ACHN (cell line): ENCODE results near the gene CCRL2.
"Not testable (repeated sequence)": the region's sequence is repeated elsewhere in the genome, so short reads cannot be mapped to it uniquely, and the experiment has no call there.

Experiments
- DNase-seq: peaks from one replicate; pipeline ENCODE4 v3.0.0-alpha.2; 2015
- in situ Hi-C: cut with HindIII; loops from 2 replicates; pipeline ENCODE4 v1.10.0; 2017; ENCODE audit warnings: low sequenced_read_pairs, low pct_ligation_motif_present, low pct_unique_long_range_greater_than_20kb

The CCRL2 gene

DNA sequence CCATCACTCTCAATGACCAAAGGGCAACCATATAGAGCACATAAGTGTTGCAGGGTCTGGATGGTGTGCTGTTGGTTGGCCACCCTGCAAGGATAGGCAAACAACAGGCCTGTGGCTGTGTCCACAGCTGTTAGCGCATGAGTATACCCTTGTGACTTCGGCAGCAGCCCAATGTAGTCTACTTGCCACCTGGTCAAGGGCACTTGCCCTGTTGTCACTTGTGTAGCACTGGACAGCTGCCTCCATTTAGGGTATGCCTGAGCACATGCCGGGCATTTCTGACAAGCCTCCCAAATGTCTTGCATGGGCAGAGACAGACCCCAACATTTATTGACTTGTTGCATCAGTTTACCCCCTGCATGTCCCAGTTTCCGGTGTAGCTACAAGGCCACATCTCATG lies 12.8 kb downstream of the CCRL2 start:
- in situ Hi-C loops: no loop called here
- no peak for DNase-seq

DNA sequence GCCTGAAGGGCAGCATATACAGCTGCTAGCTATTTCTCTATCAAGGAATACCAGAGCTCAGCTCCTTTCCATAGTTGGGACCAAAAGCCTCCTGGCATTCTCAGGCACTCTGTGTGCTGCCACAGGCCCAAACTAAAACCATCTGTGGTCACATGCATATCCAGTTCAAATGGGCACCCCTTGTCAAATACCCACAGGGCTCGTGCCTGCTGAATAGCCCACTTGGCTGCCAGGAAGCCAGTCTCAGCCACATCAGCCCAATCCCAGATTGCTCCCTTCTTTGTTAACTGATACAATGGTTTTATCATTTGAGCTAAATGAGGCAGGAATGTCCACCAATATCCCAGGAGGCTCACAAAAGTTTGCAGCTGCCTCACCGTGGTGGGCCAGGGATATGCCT lies 13.9 kb downstream of the CCRL2 start:
- in situ Hi-C loops: no loop called here
- no peak for DNase-seq

DNA sequence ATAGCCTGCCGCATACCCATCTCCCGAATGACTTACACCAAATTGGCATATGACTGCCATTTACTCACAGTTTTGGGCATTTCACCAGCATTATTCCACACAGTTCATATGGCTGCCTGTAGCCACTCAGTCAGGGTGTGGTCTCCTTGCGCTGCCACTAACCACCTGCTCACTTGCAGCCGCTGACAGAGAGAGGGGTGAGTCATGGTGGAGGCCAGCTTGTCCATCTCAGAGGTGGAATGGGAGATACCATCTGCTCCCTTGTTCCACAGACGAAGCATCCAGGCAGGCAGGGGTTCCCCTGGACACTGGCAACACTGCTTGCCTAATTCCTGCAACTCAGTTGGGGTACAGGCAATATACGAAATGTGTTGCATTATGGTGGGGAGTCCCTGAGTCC lies 15.6 kb downstream of the CCRL2 start:
- in situ Hi-C loops: no loop called here
- DNase-seq: no peak

DNA sequence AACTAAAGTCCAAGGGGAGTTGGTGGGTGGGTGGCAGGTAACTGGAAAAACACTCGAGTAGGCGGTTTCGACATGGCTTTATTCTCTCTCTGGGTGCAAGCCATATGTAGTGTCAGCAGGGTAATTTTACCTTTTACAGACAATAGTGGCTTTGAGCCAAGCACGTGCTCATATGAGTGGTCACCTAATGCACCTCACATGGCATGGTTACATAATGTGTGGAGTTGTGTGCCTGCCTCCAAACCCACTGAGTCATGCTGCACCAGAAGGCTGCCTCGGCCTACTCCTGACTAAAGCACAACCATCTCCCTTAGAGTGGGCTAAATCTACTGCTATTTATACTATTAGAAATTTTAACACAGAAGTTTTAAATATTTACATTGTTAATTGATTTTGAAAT lies 16.5 kb downstream of the CCRL2 start:
- in situ Hi-C loops: no loop called here
- DNase-seq: no peak

DNA sequence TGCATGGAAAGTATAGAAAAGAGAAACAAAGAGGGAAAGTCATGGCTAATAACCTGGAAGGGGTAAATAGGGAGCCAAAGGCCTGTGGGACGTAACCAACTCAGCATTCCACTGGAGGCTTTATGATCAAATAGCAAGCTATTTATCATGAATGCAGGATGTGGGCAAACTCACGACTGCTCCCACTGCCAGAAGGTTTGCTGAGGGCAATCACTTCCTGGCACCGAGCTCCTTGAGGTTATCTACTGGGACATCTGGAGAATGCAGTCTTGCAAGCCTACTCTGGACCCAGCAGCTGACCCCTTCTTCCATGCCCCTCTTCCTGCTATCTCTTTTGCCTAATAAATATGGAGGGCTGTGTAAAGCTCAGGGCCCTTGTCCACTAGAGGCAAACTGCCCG lies 19.4 kb downstream of the CCRL2 start:
- DNase-seq, in situ Hi-C loops: not testable (repeated sequence)

DNA sequence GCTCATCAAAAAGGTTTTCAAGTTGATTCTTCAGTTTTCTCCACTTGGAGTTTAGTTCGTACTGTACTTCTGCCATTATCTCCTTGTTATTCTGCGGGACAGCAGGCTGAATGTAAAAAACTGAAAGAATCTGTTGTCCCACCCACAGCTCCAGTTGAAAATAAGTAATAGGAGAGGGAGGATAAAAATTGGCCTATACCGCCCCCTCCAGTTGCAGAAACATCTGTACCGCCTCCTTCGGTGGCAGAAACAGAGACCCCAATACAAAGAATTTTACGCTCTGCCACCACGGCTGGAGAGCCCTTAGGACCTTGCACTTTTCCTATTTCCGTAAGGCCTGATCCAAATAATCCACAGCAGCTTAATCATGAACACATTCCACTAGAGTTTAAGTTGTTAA lies 20.3 kb downstream of the CCRL2 start:
- DNase-seq, in situ Hi-C loops: not testable (repeated sequence)

DNA sequence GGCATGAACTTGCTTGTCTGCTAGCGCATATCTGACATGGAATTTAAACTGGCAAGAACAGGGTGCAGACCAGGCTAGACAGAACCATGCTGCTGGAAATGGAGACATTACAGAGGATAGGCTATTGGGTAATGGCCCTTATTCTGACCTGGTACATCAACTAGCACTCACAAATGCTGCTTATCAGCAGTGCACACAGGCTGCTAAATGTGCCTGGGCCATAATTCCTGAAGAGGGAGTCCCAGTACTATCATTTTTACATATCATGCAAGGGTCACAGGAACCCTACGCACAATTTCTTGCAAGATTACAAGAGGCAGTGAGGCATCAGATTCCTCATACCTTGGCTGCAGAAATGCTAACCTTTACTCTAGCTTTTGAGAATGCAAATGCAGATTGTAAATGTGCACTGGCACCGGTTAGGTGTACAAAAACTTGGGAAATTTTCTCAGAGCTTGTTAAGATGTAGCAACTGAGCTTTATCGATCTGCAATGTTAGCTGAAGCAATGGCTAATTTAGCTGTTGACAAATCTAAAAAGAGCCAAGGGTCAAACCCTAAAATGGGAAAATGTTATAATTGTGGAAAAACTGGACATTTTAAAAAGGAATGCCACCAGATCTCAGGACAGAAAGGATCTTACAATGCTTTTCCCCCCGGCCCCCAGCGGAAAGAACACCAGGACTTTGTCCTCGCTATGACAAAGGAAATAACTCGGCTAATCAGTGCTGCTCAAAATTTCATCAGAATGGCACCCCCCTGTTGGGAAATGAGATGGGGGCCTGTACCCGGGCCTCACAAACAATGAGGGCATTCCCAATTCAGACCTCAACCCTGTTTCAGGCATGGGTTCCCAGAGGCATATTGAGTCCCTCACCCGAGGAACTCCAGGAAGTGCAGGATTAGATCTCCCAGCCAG lies 21.1 kb downstream of the CCRL2 start:
- no peak for DNase-seq
- in situ Hi-C loops: no loop called here

DNA sequence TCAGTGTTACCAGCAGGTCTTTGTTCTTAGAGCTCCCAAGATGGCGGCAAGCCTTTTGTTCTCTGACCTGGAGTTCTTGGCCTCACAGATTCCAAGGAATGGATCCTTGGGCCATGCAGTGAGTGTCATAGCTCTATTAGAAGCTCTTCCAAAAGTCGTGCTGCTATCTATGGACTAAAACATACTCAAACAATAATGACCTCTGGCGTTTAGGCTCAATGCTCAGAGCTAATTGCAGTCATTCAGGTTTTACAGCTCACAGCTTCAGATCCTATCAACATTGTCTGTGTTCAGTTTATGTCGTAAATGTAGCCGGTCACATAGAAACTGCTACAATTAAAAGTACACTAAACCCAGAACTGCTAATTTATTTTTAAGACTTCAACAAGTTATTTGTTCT lies 22.2 kb downstream of the CCRL2 start:
- no peak for DNase-seq
- in situ Hi-C loops: no loop called here

DNA sequence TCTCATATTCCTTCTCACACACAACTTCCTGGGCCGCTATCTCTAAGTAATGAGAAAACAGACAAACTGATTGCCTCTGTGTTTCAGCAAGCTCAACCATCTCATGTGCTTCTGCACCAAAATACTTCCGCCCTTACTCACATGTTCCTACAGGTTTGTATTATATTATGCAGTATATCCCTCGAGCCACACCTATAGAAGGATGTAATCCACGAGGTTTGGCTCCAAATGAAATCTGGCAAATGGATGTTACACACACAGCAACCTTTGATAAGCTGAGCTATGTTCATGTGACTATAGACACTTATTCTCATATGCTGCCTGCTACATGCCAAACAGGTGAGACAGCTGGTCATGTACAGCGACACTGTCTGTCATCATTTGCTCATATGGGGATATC lies 22.6 kb downstream of the CCRL2 start:
- no peak for DNase-seq
- in situ Hi-C loops: no loop called here

DNA sequence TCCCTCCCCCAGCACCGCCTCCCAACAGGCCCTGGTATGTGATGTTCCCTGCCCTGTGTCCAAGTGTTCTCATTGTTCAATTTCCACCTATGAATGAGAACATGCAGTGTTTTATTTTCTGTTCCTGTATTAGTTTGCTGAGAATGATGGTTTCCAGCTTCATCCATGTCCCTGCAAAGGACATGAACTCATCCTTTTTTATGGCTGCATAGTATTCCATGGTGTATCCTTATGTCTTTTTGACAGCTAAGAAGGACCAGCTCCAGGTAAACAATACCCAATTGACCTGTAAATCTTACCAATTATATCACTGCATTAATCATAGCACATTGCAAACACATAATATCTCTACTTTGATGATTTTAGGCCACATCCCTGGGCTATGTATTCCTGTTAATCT lies 23.8 kb downstream of the CCRL2 start:
- in situ Hi-C loops, DNase-seq: not testable (repeated sequence)

DNA sequence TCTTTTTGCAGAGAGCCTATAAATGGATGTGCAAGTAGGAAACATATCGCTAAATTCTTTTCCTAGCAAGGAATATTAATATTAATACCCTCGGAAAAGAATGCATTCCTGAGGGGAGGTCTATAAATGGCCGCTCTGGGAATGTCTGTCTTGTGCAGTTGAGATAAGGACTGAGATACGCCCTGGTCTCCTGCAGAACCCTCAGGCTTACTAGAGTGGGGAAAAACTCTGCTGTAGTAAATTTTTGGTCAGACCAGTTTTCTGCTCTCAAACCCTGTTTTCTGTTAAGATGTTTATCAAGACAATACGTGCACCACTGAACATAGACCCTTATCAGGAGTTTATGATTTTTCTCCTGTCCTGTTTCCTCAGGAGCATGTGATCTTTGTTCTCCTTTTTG lies 24.8 kb downstream of the CCRL2 start:
- in situ Hi-C loops, DNase-seq: not testable (repeated sequence)

DNA sequence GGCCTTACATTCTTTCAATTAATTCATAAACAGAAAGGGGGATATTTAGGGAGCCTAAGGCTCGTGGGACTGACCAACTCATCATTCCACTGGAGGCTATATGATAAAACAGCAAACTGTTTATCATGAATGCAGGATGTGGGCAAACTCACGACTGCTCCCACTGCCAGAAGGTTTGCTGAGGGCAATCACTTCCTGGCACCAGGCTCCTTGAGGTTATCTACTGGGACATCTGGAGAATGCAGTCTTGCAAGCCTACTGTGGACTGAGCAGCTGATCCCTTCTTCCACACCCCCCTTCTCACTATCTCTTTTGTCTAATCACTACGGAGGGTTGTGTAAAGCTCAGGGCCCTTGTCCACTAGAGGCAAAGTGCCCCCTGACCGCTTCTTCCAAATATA lies 26.1 kb downstream of the CCRL2 start:
- DNase-seq, in situ Hi-C loops: not testable (repeated sequence)

DNA sequence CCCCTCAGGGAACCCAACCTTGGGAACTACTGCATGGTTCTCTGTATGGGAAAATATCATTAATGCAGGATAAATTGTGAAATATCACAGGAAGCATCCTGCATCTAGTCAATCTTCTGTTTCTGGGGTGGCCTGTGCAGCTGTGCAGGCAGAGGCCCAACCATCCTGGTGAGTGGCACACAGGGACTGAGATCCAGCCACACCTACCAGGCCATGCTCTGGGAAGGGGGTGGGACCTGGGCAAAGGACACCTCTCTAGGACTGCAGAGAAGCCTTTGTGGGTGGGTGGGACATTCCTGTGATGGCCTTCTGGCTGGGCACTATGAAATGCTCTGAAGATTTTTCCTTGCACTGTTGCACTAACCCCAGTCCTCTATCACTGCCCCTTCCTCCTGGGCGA lies 26.8 kb downstream of the CCRL2 start:
- no peak for DNase-seq
- in situ Hi-C loops: no loop called here

DNA sequence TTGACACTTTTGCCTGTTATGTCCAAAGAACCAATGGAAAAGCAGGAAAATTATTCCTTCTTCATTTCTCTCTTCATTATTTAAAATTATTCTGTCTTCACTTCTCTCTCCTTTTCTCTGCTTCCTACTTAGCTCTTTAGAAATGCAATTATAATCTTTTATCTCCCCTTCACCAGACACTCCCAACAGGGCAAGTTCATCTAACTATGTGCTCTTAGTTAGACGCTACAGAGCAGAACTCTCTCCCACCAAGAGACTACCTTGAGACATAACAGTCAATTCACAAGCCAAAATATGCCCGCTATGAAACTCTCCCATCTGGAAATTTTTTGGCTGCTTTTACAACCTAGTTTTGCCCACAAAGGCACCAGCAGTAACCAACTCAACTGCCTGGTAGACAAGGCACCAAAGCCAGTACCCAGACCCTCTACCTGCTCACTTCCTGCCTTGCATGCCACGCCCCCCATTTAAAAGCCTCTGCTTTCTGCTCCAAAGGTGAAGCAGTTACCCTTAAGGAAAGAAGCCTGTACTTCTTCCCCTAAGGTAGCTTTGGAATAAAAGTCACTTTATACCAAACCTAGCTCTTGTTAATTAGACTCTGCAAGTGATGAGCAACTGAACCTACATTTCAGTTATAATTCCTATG lies 28.1 kb downstream of the CCRL2 start:
- no peak for DNase-seq
- in situ Hi-C loops: no loop called here

DNA sequence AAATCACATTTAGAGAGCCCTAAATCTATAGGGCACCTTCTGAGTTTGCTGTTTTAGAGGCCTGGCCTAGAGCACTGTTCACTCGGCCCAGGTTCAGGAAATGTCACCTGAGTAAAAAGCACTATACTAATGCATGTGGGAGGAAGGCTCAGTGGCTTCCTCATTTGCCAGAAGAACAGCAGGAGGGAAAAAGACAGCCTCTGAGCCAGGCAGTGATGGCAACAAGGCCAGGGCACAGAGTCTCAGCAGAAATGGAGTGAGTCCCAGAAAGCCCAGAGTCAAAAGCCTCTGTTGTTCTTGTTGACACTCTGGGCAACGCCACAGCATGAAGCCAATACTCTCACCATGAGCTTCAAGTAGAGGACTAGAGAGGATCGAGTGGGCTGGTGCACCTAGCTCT lies 31.8 kb downstream of the CCRL2 start:
- DNase-seq: no peak
- in situ Hi-C loops: no loop called here

DNA sequence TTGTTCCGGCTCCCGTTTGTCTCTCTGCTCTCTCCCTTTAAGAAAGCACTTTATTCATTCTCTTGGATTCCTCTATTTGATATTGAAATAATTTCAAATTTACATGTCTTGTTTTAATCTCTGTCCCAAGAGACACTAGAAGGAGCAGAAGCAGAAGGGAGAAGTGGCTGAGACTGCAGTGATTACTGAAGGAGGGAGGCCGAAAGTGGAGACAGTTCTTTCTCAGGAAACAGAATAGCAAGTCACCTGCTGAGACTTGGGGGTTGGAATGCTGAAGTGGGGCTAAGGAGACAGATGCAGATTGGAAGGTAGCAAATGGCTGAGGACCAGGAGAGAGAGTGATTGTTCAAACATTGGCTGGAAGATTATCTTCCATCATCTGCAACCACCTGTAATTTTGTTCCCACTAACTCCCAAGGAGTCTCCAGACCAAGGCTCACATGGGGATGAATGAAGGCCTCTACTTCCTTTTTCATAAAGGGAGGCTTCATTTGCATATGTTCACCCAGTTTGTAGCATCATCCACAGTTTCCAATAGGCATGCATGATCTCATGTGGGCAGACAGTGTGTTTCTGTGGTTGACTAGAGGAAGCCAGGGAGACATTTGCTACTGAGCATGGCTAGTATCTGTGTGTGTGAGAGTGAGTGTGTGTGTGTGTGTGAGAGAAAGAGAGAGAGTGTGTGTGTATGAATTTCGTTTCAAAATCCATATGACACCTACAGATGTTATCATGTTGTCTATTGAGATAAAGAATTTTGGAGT lies 33.7 kb downstream of the CCRL2 start:
- no peak for DNase-seq
- in situ Hi-C loops: no loop called here

DNA sequence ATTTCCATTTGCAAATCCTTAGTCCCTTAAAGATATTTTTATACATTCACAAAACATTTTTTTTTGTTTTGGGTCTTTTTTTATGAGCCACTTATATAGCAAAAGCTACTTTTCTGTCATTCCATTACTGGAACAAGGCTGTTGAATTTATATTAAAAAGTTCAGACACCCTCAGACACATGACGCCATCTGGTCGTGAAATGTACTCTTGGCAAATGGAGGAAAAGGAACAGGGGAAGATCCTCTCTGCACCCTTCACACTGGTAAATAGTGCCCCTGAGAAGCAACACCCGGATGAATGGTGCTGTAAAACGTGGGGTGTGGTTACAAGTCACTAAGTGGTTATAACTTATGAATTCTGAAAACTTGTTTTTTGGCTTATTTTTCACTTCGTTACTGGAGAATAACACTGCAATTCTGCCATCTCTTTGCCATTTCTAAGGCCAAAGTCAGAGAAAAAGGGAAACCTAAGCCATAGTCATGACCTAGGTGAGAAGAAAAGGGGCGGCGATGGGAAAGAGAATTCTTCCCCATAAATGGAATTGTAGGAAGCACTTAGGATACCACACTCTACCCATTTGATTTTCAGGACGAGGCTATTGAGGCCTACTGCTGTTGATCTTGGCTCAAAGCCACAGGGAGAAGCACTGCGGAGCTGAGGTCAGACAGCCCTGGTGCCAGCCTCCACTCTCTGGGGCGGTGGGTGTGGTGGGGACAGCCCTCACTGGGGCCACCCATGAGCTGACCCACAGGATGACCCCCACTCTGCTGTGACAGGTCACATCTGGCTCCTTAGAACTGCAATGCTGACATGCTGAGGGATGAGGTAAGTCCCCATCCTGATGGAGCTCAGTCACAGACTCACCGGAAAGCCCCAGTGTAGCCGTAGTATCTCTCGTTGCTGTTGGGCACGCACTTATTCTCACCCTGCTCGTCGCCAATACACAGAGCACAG lies 35.8 kb downstream of the CCRL2 start:
- DNase-seq: no peak
- in situ Hi-C loops: no loop called here

DNA sequence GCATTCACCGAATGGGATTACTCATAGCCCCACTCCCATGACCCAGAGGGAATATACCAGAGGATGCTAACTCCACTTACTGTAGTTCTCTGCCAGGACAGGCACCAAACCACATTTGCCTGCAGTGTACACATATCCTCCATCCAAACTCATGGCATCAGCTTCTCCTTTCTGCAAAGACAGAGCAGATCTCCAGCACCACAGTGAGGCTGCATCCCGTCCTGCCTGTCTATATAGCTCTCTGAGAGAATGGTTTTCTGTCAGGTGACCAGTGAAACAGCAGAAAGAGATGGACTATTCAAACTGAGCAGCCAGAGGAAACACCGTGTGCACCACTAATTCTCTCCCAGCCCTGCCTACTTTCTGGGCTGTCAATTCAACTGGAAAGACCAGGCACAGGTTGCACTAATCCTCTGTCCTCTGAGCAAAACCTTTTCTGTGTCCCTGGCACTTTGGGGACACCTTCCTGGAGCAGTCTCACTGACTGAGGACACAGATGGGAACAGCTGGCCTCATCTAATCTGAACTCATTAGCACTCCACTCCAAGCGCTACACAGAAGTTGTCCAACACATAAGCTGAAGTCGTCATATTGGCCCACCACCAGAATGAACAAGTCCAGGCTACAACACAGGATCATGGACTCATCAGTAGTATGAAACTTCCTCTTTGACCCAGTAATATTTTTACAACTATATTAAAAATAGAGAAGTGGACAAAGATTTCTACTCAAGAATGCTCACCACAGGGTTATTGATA lies 40.3 kb downstream of the CCRL2 start:
- in situ Hi-C loops: no loop called here
- no peak for DNase-seq
